ENCODE results near the gene MBOAT1.

DNA sequence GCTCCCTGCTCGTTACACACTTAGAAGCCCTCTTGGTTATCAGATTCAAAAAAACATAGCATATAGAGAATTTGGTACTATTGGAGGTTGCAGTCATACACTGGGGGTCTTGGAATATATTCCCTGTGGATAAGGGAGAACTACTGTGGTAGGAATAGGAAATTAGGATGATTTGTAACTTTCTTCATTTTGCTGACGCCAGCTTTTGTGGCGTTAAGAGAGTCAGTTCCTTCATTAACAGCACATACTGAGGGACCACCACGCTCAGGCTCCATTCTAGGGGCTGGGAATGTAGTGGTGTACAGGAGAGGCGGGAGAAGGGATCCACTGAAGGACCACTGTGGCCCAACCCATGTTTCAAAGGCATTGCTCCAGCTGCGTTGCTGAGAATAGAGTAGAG lies 140.3 kb downstream of the MBOAT1 start:
- TF ChIP-seq, protein P1, sequence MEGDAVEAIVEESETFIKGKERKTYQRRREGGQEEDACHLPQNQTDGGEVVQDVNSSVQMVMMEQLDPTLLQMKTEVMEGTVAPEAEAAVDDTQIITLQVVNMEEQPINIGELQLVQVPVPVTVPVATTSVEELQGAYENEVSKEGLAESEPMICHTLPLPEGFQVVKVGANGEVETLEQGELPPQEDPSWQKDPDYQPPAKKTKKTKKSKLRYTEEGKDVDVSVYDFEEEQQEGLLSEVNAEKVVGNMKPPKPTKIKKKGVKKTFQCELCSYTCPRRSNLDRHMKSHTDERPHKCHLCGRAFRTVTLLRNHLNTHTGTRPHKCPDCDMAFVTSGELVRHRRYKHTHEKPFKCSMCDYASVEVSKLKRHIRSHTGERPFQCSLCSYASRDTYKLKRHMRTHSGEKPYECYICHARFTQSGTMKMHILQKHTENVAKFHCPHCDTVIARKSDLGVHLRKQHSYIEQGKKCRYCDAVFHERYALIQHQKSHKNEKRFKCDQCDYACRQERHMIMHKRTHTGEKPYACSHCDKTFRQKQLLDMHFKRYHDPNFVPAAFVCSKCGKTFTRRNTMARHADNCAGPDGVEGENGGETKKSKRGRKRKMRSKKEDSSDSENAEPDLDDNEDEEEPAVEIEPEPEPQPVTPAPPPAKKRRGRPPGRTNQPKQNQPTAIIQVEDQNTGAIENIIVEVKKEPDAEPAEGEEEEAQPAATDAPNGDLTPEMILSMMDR (IDR thresholded peaks at IDR 0.05), result no peak
- no peak for TF ChIP-seq POLR2AphosphoS5 (IDR thresholded peaks at IDR 0.05)
- no peak for TF ChIP-seq POLR2A (IDR thresholded peaks at IDR 0.05)
- no peak for TF ChIP-seq EP300 (IDR thresholded peaks at IDR 0.05)

All from stomach (tissue), 4 donors.